ENCODE data around the gene CIT.
A peak's percentile ranks its signal among the peaks of the same experiment; 100 is the strongest.
"Not testable (repeated sequence)": the region's sequence is repeated elsewhere in the genome, so short reads cannot be mapped to it uniquely, and the experiment has no call there.

- peak in 1 of 7 experiments; percentile 1 for TF ChIP-seq CTCF (IDR thresholded peaks at IDR 0.05)
- TF ChIP-seq POLR2A (IDR thresholded peaks at IDR 0.05): not testable (repeated sequence)
Observed at GRCh38 chr12:119658166-119658565, 219.0 kb downstream of the CIT start.

Measured in body of pancreas (tissue), 4 donors.